Dermis blood vessel endothelial cell (primary cell): ENCODE results near the gene NBDY. TPM values are rescaled to one million over a fixed set of nuclear protein-coding genes. Genes with fewer than 3 reads are reported as not detected.

Experiments
- DNase-seq: peaks from one replicate; pipeline ENCODE4 v3.0.0; 2010
- total RNA-seq: library from RNA; depleted of rRNA; stranded (reverse); fragments of >200 nt; gene quantifications from 2 replicates; pipeline ENCODE4 v1.2.3, GENCODE V29; 2014

Gene NBDY
- total RNA-seq, 1 donor from 2014 or later, result 5.3 TPM

GRCh38 chrX:56786889-56787733 is 58.1 kb downstream of the NBDY start:
- no peak for DNase-seq

- DNase-seq, result no peak
Observed at GRCh38 chrX:56787734-56788152, 58.7 kb downstream of the NBDY start.

- no peak for DNase-seq
Observed at GRCh38 chrX:56788229-56788628, 59.2 kb downstream of the NBDY start.

GRCh38 chrX:56788717-56789122 is 59.7 kb downstream of the NBDY start:
- no peak for DNase-seq

GRCh38 chrX:56789518-56790070 is 60.6 kb downstream of the NBDY start:
- no peak for DNase-seq

GRCh38 chrX:56790778-56791177 is 61.7 kb downstream of the NBDY start:
- no peak for DNase-seq

- no peak for DNase-seq
Observed at GRCh38 chrX:56791456-56791855, 62.4 kb downstream of the NBDY start.

- DNase-seq, result no peak
Observed at GRCh38 chrX:56792270-56793111, 63.4 kb downstream of the NBDY start.

GRCh38 chrX:56793112-56793430 is 64.0 kb downstream of the NBDY start:
- DNase-seq, result no peak

- peak; percentile 49 for DNase-seq
Observed at GRCh38 chrX:56793521-56794320, 64.7 kb downstream of the NBDY start.

GRCh38 chrX:56794404-56795230 is 65.6 kb downstream of the NBDY start:
- DNase-seq, result no peak

- DNase-seq, result no peak
Observed at GRCh38 chrX:56795309-56795868, 66.3 kb downstream of the NBDY start.

GRCh38 chrX:56796641-56797395 is 67.8 kb downstream of the NBDY start:
- no peak for DNase-seq

- no peak for DNase-seq
Observed at GRCh38 chrX:56797574-56798338, 68.7 kb downstream of the NBDY start.

- no peak for DNase-seq
Observed at GRCh38 chrX:56798339-56798711, 69.3 kb downstream of the NBDY start.

GRCh38 chrX:56798866-56799758 is 70.1 kb downstream of the NBDY start:
- DNase-seq, result no peak

- no peak for DNase-seq
Observed at GRCh38 chrX:56800307-56800706, 71.3 kb downstream of the NBDY start.

- no peak for DNase-seq
Observed at GRCh38 chrX:56800801-56801200, 71.8 kb downstream of the NBDY start.

GRCh38 chrX:56802428-56802827 is 73.4 kb downstream of the NBDY start:
- DNase-seq, result no peak
